Measurements from ENCODE around the gene TRIO. TPM values are rescaled to one million over a fixed set of nuclear protein-coding genes. Genes with fewer than 3 reads are reported as not detected.

Gene TRIO
- total RNA-seq, 4 donors from 2014 or later = 112 to 155 (median 145) TPM

- WGBS = 98% methylated on average over 3 of the region's 3 CpGs
- H3K27me3 ChIP-seq = no peaks in the 10 kb centered on the region
- no peaks in the 10 kb centered on the region for H3K36me3 ChIP-seq
- H3K4me3 ChIP-seq = no peak overlapping the region
- H3K27ac ChIP-seq (replicated peaks in 1 of 4) = peak overlapping the region in 3 of 4 donors; percentile 31 to 91 (median 89)
- H3K4me1 ChIP-seq = peaks cover 58 to 88% (median 82%) of the 10 kb centered on the region in 4 donors
- intact Hi-C loops (cut with DNase I) = loop anchor here (5.0 kb wide), 1 partner anchor 33 kb away; no protein-coding TSS in a partner anchor
- no peaks in the 10 kb centered on the region for H3K9me3 ChIP-seq
- TF ChIP-seq CTCF (IDR thresholded peaks at IDR 0.05) = no peak
- no peak for TF ChIP-seq POLR2A (IDR thresholded peaks at IDR 0.05; ENCODE audit: low read depth)
- no peak for TF ChIP-seq EP300 (IDR thresholded peaks at IDR 0.05)
- TF ChIP-seq POLR2AphosphoS5 (IDR thresholded peaks at IDR 0.05) = no peak
- no peak for DNase-seq (ENCODE audit: extremely low spot score)
Measured at GRCh38 chr5:14180437-14180836, 37.3 kb downstream of the TRIO start.

- Histone ChIP-seq H3K27ac (replicated peaks in 1 of 4) (peak overlapping the region; percentile 89 to 92 (median 90)), H3K9me3 (no peaks in the 10 kb centered on the region), H3K4me3 (no peak overlapping the region), H3K4me1 (peaks cover 66 to 90% (median 87%) of the 10 kb centered on the region in 4 donors), H3K36me3 (no peaks in the 10 kb centered on the region), H3K27me3 (no peaks in the 10 kb centered on the region)
- DNase-seq (ENCODE audit: extremely low spot score) = no peak
- intact Hi-C loops (cut with DNase I) = loop anchor here (5.0 kb wide), 1 partner anchor 34 kb away; no protein-coding TSS in a partner anchor
- WGBS = 83% methylated on average over 11 of the region's 11 CpGs
- TF ChIP-seq POLR2A (IDR thresholded peaks at IDR 0.05; ENCODE audit: low read depth) = no peak
- no peak for TF ChIP-seq POLR2AphosphoS5 (IDR thresholded peaks at IDR 0.05)
- TF ChIP-seq CTCF (IDR thresholded peaks at IDR 0.05) = no peak
- no peak for TF ChIP-seq EP300 (IDR thresholded peaks at IDR 0.05)
Measured at GRCh38 chr5:14181299-14181968, 38.3 kb downstream of the TRIO start.

- Histone ChIP-seq H3K4me1 (peaks cover 74 to 93% (median 92%) of the 10 kb centered on the region in 4 donors), H3K9me3 (no peaks in the 10 kb centered on the region), H3K4me3 (no peak overlapping the region), H3K36me3 (no peaks in the 10 kb centered on the region), H3K27me3 (no peaks in the 10 kb centered on the region), H3K27ac (replicated peaks in 1 of 4) (peak overlapping the region; percentile 89 to 92 (median 90))
- TF ChIP-seq EP300 (IDR thresholded peaks at IDR 0.05) (no peak), POLR2A (IDR thresholded peaks at IDR 0.05; ENCODE audit: low read depth) (no peak), CTCF (IDR thresholded peaks at IDR 0.05) (no peak), POLR2AphosphoS5 (IDR thresholded peaks at IDR 0.05) (no peak)
- no peak for DNase-seq (ENCODE audit: extremely low spot score)
- intact Hi-C loops (cut with DNase I) = loop anchor here (5.0 kb wide), 1 partner anchor 35 kb away; no protein-coding TSS in a partner anchor
- 92% methylated on average over 5 of the region's 5 CpGs for WGBS
Measured at GRCh38 chr5:14182761-14183160, 39.6 kb downstream of the TRIO start.

- Histone ChIP-seq H3K27ac (replicated peaks in 1 of 4) (peak overlapping the region; percentile 89 to 92 (median 90)), H3K27me3 (no peaks in the 10 kb centered on the region), H3K9me3 (no peaks in the 10 kb centered on the region), H3K36me3 (no peaks in the 10 kb centered on the region), H3K4me3 (peak overlapping the region; percentile 40 to 49 (median 42)), H3K4me1 (peaks cover 75 to 93% (median 92%) of the 10 kb centered on the region in 4 donors)
- TF ChIP-seq CTCF (IDR thresholded peaks at IDR 0.05) = no peak
- TF ChIP-seq POLR2AphosphoS5 (IDR thresholded peaks at IDR 0.05) = peak; percentile 67 to 68
- WGBS = 30% methylated on average over 8 of the region's 8 CpGs
- no peak for DNase-seq (ENCODE audit: extremely low spot score)
- intact Hi-C loops (cut with DNase I) = loop anchor here (5.0 kb wide), 1 partner anchor 36 kb away; no protein-coding TSS in a partner anchor
Measured at GRCh38 chr5:14183187-14183939, 40.2 kb downstream of the TRIO start.
